Parathyroid adenoma (tissue), 2 donors: Measurements from ENCODE around the gene BSDC1.

ENCODE experiments used
- H2AFZ ChIP-seq: fragments of 300-600 bp; sonication (generic); one replicate; pipeline ENCODE4 v1.7.0; 2017; ENCODE audit warnings: antibody characterized with exemption, mild to moderate bottlenecking
- H3K27ac ChIP-seq: fragments of 300-600 bp; sonication (generic); one replicate; pipeline ENCODE4 v1.7.0; 2017
- H3K27me3 ChIP-seq: fragments of 300-600 bp; sonication (generic); one replicate; pipeline ENCODE4 v1.7.0; 2017; ENCODE audit warnings: low read length; ENCODE audit not compliant: control insufficient read depth, insufficient read depth
- H3K36me3 ChIP-seq: fragments of 300-600 bp; sonication (generic); one replicate; pipeline ENCODE4 v1.7.0; 2017; ENCODE audit warnings: low read length; ENCODE audit not compliant: control insufficient read depth, insufficient read depth
- H3K4me1 ChIP-seq: fragments of 300-600 bp; sonication (generic); one replicate; pipeline ENCODE4 v1.7.0; 2017; ENCODE audit warnings: control low read depth
- H3K4me2 ChIP-seq: fragments of 300-600 bp; sonication (generic); one replicate; pipeline ENCODE4 v1.7.0; 2017; ENCODE audit warnings: low read length
- H3K4me3 ChIP-seq: fragments of 300-600 bp; sonication (generic); one replicate; pipeline ENCODE4 v1.7.0; 2017; ENCODE audit warnings: low read depth, low read length
- H3K79me2 ChIP-seq: fragments of 300-600 bp; sonication (generic); one replicate; pipeline ENCODE4 v1.7.0; 2017; ENCODE audit warnings: control low read depth
- H3K9ac ChIP-seq: fragments of 300-600 bp; sonication (generic); one replicate; pipeline ENCODE4 v1.7.0; 2017; ENCODE audit warnings: mild to moderate bottlenecking
- H3K9me3 ChIP-seq: fragments of 300-600 bp; sonication (generic); one replicate; pipeline ENCODE4 v1.7.0; 2017; ENCODE audit warnings: low read length; ENCODE audit not compliant: control insufficient read depth
- TF ChIP-seq, protein P1 (sequence below): fragments of 300-600 bp; sonication (generic); IDR thresholded peaks from one replicate; pipeline ENCODE4 v1.7.0; 2017; ENCODE audit warnings: antibody characterized with exemption, mild to moderate bottlenecking
- donor health status: primary hyperparathyroidism.

Gene BSDC1

DNA sequence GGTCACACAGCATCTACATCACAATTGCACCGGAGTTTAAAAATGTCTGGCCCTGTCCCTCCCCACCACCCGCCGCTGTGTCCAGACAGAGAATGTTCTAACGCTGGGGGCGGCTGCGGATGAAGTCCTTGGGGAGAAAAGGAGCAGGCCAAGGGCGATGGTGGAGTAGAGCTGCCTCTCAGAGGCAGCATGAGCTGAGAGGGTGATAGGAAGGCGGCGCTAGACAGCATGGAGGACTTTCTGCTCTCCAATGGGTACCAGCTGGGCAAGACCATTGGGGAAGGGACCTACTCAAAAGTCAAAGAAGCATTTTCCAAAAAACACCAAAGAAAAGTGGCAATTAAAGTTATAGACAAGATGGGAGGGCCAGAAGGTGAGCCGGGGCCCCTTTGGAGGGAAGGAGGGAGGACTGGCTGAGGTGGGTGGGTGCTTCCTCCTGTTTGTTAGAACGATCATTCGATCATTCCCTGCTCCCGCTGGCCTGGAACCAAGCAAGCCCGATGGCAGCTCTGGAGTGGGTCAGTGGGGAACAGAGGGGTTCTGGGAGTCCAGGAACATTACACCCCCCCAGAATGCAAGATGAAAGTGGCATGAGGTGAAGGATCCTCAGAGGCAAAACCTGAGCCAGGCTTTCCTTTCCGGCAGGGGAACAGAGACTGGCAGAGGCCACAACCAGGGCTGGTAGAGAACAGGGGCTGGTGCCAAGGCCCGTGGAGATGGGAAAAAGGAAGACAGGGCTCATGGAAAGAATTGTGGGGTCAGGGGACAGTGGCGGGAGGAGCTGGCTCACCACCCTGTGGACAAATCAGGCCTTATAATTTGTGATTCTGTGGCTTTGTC lies 31.5 kb downstream of the BSDC1 start, which contains the start of the genes FAM229A and TSSK3:
Gene FAM229A, minus strand, starts transcription at position 12 of the 840 bp plus-strand sequence. CDS start 394 bp downstream, outside the sequence.
Gene TSSK3, plus strand, starts transcription at position 66 of the 840 bp plus-strand sequence. Its CDS starts 163 bp downstream, at position 229.
- H3K4me3 ChIP-seq = no peak within 1 kb of the TSS
- TF ChIP-seq, protein P1, sequence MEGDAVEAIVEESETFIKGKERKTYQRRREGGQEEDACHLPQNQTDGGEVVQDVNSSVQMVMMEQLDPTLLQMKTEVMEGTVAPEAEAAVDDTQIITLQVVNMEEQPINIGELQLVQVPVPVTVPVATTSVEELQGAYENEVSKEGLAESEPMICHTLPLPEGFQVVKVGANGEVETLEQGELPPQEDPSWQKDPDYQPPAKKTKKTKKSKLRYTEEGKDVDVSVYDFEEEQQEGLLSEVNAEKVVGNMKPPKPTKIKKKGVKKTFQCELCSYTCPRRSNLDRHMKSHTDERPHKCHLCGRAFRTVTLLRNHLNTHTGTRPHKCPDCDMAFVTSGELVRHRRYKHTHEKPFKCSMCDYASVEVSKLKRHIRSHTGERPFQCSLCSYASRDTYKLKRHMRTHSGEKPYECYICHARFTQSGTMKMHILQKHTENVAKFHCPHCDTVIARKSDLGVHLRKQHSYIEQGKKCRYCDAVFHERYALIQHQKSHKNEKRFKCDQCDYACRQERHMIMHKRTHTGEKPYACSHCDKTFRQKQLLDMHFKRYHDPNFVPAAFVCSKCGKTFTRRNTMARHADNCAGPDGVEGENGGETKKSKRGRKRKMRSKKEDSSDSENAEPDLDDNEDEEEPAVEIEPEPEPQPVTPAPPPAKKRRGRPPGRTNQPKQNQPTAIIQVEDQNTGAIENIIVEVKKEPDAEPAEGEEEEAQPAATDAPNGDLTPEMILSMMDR = no peak
- no peak within 1 kb of the TSS for H3K9ac ChIP-seq
- H3K79me2 ChIP-seq = no peaks in the 10 kb centered on the region
- no peaks in the 10 kb centered on the region for H3K9me3 ChIP-seq
- no peaks in the 10 kb centered on the region for H3K4me1 ChIP-seq
- no peak within 1 kb of the TSS for H3K27ac ChIP-seq
- H3K27me3 ChIP-seq = no peaks in the 10 kb centered on the region
- no peaks in the 10 kb centered on the region for H3K36me3 ChIP-seq
- H2AFZ ChIP-seq = peak within 1 kb of the TSS; percentile 33
- H3K4me2 ChIP-seq = peak within 1 kb of the TSS; percentile 61

DNA sequence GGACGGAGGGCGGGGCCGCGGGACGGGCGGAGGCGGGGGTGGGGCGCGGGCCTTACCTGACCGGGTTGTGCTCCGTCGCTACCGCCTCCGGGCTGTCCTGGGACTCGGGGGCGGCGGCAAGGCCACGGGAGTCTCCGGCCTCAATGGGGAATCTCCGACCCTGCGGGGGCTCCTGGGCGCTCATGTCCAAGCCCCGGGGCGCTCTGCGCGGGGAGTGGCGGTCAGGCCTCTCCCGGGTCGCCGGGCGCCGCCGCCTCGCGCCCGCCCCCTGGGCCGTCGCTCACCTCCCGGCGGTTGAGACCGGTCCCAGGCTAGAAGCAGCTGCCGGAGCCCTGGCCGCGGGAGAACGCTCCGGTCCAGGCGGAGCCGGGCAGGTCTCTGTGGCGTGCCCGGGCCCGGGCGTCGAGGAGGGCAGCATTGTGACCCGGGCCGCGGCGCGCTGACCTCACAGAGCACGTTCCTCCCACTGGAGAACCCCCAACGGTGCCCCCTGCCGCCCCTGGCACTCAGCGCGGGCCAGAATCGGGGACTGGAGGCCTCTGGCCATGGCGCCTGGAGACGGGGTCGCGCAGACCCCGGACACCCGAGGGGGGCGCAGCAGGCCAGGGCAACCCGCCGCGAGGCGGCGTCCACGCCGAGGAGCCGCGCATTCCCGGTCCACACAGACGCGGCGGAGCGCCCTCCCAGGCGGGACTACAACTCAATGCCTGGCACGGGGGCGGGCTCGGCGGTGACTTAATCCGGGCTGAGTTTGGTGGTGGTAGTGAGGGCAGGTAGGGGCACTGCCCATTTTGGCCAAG lies 32.4 kb downstream of the BSDC1 start:
- Histone ChIP-seq H3K27me3 (no peaks in the 10 kb centered on the region), H3K36me3 (no peaks in the 10 kb centered on the region), H2AFZ (peak overlapping the region; percentile 33), H3K4me1 (no peaks in the 10 kb centered on the region), H3K4me2 (peak overlapping the region; percentile 61), H3K9ac (no peak overlapping the region), H3K4me3 (no peak overlapping the region), H3K79me2 (no peaks in the 10 kb centered on the region), H3K9me3 (no peaks in the 10 kb centered on the region), H3K27ac (no peak overlapping the region)
- TF ChIP-seq, protein P1 = no peak

DNA sequence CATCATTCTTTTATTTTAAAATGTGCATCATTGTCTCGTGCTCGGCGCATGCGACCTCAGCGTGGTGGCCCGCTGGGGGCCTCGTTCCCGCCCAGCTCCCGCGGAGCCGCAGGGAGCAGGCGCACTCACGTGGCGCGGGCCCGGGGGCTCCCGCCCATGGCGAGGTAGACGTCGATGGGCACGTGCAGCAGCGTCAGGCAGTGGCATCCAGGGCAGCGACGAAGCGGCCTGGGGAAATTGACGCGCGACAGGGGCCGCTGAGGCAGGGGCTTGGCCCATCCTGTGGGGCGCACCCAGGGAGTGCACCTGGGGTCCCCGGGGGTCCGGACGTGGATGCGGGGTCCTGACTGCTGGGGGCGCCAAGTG lies 33.0 kb downstream of the BSDC1 start:
- Histone ChIP-seq H3K4me1 (no peaks in the 10 kb centered on the region), H3K9me3 (no peaks in the 10 kb centered on the region), H3K9ac (no peak overlapping the region), H3K27ac (no peak overlapping the region), H3K36me3 (no peaks in the 10 kb centered on the region), H3K4me2 (peak overlapping the region; percentile 61), H3K79me2 (no peaks in the 10 kb centered on the region), H3K27me3 (no peaks in the 10 kb centered on the region), H3K4me3 (no peak overlapping the region), H2AFZ (no peak overlapping the region)
- TF ChIP-seq, protein P1 = no peak

DNA sequence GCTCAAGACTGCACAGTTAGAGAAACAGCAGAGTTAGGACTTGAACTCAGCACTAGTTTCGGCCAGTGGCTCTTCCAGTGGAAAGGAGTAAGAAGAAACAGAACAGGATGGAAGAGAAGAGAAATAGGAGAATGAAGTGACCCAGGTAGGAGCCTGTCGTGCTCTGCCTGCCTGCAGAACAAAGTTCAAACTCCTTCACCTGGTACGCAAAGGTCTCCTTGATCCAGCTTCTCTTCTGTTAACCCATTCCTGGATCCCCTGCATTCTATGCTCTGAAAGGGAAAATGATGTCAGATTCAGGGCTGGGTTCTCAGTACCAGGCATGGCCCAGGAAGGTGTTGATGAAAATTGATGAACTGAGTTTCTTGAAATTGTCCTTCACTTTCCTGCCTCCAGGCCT lies 35.8 kb downstream of the BSDC1 start:
- H3K27ac ChIP-seq = no peak overlapping the region
- no peaks in the 10 kb centered on the region for H3K4me1 ChIP-seq
- TF ChIP-seq, protein P1 = no peak
- no peak overlapping the region for H3K4me2 ChIP-seq
- no peaks in the 10 kb centered on the region for H3K79me2 ChIP-seq
- no peak overlapping the region for H2AFZ ChIP-seq
- H3K4me3 ChIP-seq = no peak overlapping the region
- no peak overlapping the region for H3K9ac ChIP-seq
- H3K9me3 ChIP-seq = no peaks in the 10 kb centered on the region
- no peaks in the 10 kb centered on the region for H3K36me3 ChIP-seq
- H3K27me3 ChIP-seq = no peaks in the 10 kb centered on the region
